Stimulated activated CD4-positive, alpha-beta T cell treated with anti-CD3 and anti-CD28 coated beads, Interleukin-4, amount 100 ng/mL, for 24 hours (primary cell): ENCODE measurements around the gene DYNLT3.

Experiments used
- DNase-seq: peaks from one replicate; pipeline ENCODE4 v3.0.0-alpha.2; 2020

The DYNLT3 gene, protein sequence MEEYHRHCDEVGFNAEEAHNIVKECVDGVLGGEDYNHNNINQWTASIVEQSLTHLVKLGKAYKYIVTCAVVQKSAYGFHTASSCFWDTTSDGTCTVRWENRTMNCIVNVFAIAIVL

DNA sequence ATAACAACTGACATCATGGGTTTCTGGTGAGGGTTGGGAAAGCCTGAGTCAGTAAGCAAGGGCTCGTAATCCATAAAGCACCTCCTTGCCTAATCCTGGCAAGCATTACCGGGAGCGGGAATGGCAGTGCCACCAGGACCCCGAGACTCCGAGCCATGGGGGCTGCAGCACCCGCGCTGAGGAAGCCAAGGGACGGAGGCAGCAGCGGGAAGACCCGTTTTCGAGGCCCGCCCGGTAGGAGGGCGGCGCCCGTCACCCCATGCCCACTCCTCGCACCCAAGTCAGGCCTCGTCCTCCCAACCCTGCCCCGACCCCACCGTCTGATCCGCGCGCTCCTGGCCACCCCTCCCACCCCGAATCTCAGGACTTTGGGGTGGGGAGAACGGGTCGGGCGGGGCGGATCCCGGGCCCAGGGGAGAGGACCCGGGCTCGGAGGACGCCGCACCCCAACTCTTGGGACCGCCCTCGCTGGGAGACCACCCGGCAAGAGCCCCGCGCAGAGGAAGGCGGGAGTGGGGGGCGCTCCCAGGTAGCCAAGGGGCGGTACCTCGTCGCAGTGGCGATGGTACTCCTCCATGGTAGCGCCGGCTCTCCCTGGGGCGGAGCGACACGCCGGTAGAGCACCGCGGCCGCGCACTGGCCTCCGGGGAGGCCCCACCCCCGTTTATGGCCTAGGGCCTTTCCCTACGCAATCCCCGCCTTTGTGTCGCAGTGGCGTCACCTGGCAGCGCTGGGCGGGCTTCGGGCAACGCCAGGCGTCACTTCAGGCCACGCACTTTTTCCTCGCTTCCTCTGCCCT is at the start of gene DYNLT3:
Gene DYNLT3, minus strand, starts transcription at position 638 of the 799 bp plus-strand sequence. Its CDS starts 61 bp downstream, at position 577.
- peak; percentile 76 for DNase-seq

DNA sequence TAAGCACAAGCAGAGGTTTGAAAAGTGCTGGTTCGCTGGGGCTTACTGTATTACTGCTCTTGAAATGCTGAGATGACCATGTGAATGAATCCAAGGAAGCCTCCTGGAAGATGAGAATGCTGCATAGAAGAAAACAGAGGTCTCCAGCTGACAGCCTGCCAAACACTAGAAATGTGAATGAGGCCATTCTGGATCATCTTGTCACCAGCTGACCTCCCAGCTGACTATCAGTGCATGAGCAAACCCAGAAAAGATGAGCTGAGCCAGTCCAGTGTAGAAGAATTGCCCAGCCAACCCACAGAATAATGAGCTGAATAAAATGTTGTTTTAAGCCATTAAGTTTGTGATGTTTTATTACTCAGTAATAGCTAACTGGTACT is 49.1 kb upstream of the DYNLT3 start:
- no peak for DNase-seq

DNA sequence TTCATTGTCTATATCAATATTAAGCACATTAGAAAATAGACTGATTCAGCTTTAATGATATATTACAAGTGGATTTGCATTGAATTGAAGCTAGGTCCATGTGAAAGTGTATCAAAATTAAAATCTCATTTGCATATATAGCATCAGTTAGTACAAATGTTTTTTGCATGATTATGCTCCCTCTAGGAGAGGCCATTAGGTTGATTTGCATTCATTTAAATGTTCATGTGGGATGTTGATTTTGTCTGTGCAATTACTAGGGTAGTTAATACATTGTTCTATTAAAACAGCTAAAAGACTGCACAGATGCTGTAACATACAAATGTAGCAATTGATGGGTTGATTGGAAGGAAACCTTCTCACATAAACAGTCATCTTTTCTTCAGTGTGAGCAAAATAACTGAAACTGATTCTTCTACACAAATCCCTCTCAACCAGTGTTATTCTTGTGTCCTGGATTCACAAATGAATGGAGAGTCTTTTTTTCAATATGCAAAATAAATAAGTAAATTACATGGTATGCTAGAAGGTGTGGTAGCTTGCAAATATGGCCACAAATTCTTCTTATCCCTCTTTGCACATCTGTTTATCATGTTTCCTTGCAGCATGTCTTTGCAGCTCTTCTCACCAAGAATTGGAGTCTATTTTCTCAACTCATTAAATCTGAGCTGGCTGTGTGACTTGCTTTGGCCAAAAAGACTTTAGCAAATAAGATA is 48.6 kb upstream of the DYNLT3 start:
- DNase-seq = no peak

- DNase-seq = no peak
These were observed 47.4 kb upstream of the DYNLT3 start for GRCh38 chrX:37894725-37895124.

DNA sequence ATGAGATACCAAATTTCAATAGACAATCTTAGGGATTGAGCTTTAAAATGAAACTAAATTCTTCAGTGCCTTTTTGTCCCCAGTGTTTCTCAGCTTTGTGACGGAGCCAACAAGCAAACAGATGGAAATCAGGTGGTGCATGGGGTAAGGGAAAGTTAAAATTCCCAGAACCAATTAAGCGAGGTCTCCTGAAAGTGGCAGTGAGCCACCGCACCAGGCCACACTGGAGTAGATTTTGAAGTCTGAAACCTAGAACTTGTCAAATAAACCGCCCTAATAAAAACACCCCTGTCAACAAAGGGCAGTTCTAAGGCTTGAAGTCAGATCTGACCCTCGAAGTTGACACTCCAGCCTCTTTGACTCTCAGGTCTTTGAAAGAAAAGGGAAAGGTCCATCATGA is 40.6 kb upstream of the DYNLT3 start:
- DNase-seq = no peak

GRCh38 chrX:37887347-37887746 is 40.0 kb upstream of the DYNLT3 start:
- no peak for DNase-seq

- DNase-seq = no peak
These were observed 35.8 kb upstream of the DYNLT3 start for GRCh38 chrX:37883196-37883595.

DNA sequence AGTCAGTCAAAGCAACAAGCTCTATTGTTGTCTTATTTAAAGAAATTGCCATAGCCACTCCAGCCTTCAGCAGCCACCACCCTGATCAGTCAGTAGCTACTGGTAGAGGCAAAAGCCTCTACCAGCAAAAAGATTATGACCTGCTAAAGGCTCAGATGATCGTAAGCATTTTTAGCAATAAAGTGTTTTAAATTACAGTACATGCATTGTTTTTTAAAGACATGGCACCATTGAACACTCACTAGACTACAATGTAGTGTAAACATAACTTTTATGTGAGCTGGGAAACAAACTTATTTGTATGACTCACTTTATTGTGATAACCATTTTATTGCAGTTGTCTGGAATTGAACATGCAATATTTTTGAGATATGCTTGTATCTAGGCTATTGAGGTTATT is 32.3 kb upstream of the DYNLT3 start:
- no peak for DNase-seq

- no peak for DNase-seq
These were observed 29.3 kb upstream of the DYNLT3 start for GRCh38 chrX:37876716-37877115.

- DNase-seq = no peak
These were observed 28.3 kb upstream of the DYNLT3 start for GRCh38 chrX:37875675-37876074.

DNA sequence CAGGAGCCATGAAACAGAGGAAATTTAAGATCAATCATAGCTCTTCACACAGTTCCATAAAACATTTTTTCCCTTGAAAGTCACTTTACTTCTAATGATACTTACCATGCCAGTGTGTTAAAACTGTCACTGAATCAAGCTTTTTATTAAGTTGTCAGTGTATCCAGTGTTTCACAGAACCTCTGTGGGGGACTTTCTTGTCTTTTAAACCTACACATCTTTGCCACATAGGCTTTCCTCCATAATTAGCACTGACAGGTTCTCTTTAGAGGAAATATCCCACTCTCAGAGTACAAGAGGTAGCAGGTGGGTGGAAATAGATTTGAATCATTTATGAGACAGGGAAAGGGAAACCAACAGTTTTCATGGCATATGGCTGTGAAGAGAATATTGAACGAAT is 25.8 kb upstream of the DYNLT3 start:
- no peak for DNase-seq

GRCh38 chrX:37872303-37872655 is 24.9 kb upstream of the DYNLT3 start:
- no peak for DNase-seq

- DNase-seq = peak; percentile 5
These were observed 24.4 kb upstream of the DYNLT3 start for GRCh38 chrX:37871626-37872302.

DNA sequence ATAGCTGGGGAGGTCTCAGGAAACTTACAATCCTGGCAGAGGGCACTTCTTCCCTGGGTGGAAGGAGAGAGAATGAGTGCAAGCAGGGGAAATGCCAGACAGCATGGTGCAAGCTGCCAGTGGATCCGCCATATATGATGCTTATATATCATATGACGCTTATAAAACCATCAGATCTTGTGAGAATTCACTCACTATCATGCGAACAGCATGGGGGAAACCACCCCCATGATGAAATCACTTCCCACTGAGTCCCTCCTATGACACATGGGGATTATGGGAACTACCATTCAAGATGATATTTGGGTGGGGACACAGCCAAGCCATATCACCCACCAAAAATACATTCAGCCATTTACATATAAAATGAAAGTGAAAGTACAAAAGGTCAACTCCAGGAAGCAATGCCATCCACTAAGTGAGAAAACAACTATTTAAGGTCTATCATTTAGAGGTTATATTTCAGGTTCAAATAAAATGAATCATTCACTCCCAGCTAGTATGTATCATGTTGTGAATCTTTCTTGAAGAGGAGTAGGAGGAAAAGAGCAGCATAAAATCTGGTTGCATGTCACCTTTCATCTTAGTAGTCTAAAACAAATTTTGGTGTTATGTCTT is 20.3 kb upstream of the DYNLT3 start:
- no peak for DNase-seq

DNA sequence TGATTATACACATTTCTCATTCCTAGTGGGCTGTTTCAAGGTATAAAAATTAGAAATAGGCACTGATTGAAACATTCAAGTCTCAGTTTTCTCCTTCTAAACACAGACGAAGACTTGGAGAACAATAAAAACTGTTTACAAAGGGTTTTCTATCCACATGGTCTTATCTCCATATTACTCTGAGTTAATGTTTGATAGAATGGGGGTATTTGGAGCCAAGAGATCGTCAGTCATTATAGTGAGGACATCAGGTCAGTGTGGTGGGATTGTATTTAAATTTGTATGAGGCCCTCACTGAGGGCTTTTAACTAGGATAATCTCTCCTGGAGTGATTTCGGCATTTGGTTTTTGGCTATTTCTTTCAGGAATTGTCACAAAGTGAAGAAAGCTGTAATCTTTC is 16.4 kb upstream of the DYNLT3 start:
- no peak for DNase-seq

DNA sequence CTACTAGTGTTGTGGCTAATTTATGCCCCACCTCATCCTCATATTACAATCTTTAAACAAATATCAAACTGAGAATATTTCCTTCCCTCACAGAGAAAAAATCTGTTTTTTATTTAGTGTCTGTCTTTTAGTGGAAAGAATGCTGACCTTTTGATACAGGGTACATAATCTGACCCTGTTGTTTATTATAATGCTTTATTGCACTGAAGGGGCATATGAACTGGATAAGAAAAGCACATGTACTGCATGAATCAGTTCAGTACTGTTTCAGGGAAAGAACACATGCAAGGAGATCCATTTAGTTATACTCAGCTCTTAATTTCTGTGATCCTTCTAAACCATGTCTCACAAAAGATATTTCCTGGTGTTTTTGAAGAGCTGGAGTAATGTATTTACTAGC is 15.5 kb upstream of the DYNLT3 start:
- no peak for DNase-seq

- no peak for DNase-seq
These were observed 13.3 kb upstream of the DYNLT3 start for GRCh38 chrX:37860721-37861120.

GRCh38 chrX:37854748-37855147 is 7.4 kb upstream of the DYNLT3 start:
- no peak for DNase-seq

DNA sequence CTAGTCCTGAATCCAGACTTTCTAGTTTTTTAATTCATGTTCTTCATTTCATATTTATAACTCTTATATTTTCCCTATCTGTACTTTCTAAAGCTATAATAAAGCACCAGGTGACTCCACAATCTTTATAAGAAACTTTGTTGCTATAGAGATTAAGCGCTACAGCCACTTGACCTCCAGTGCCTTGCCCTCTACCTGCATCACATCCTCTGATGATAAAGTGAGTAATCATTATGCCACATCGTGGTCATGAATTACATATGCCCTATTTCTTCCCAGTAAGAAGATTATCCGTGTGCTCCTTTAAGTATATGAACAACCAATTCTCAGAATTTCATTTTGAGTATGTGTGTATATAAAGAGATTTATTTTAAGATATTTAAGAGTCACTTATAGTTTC is 6.8 kb upstream of the DYNLT3 start:
- DNase-seq = no peak

GRCh38 chrX:37847733-37848197 is 394 bp upstream of the DYNLT3 start:
- no peak for DNase-seq

DNA sequence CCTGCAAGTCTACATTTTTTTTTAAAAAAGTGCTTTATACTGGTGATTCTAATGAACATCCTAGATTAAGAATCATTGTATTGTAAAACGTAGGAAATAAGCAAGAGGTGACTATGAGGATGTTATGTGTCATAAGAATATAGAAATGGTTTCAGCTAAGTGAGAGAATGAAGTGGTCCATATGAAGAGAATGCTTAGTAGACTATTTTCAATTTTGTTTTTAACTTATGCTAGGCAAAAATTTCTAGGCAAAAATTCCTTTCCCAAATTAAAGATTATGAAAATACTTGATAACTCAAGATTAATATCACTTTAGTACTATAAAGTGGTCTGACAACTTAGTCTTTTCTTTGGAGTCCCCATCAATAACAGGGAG is 825 bp downstream of the DYNLT3 start:
- DNase-seq = no peak

DNA sequence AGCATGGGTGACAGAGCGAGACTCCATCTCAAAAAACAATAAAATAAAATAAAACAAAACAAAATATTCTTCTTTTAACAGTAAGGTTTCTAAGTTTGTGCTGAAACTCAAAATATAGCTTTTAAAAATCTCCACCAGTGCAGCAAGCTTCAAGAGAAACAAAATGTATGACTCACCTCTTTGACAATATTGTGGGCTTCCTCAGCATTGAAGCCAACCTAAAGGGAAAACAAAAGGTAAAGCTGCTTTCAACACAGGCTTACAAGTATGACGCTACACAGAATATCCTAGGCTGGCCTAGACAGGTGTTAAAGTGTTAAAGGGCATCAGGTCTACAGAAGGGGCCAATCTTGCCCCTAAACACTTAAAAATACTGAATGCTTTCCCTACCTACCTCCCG is 1.2 kb downstream of the DYNLT3 start:
- DNase-seq = no peak

- DNase-seq = no peak
These were observed 2.7 kb downstream of the DYNLT3 start for GRCh38 chrX:37844622-37845021.
